Ovary (tissue), 9 donors: ENCODE data around the gene AFF3. TPM values are rescaled to one million over a fixed set of nuclear protein-coding genes. Genes with fewer than 3 reads are reported as not detected.

ENCODE experiments used
- DNase-seq, 5 donors: peaks; one replicate each; pipeline ENCODE4 v3.0.0-alpha.2; 2019 to 2020
- H3K27ac ChIP-seq, 2 donors: fragments of 200-600 bp; one replicate each; pipeline versions ENCODE4 v1.5.1 to v1.8.0; 2019 to 2022
- H3K27me3 ChIP-seq: fragments of 200-600 bp; one replicate; pipeline ENCODE4 v1.8.0; 2022
- H3K36me3 ChIP-seq: fragments of 200-600 bp; sonication (generic); one replicate; pipeline ENCODE4 v1.5.1; 2019
- H3K4me1 ChIP-seq: one replicate; pipeline ENCODE4 v1.8.1; 2013; ENCODE audit warnings: mild to moderate bottlenecking, moderate library complexity; ENCODE audit not compliant: insufficient read depth
- H3K4me3 ChIP-seq: fragments of 200-600 bp; sonication (generic); one replicate; pipeline ENCODE4 v1.5.1; 2017
- H3K9me3 ChIP-seq, 2 donors: fragments of 200-600 bp in 1 of 2; sonication (generic) in 1 of 2; one replicate each; pipeline versions ENCODE4 v1.5.1 to v1.8.1; 2013 to 2019; ENCODE audit warnings: mild to moderate bottlenecking in 1 of 2, moderate library complexity in 1 of 2
- CTCF ChIP-seq, 3 donors: fragments of 450-650 bp in 2 of 3; fragments of 200-600 bp in 1 of 3; IDR thresholded peaks; one replicate each; pipeline versions ENCODE4 v1.5.1 to v1.8.0; 2016 to 2022; ENCODE audit warnings: antibody characterized with exemption in 3 of 3, mild to moderate bottlenecking in 1 of 3
- EP300 ChIP-seq: sonication (generic); formaldehyde crosslinking; IDR thresholded peaks from one replicate; pipeline ENCODE4 v1.6.1; 2017; ENCODE audit warnings: antibody characterized with exemption
- POLR2A ChIP-seq: fragments of 450-650 bp; IDR thresholded peaks from one replicate; pipeline ENCODE4 v1.6.1; 2017; ENCODE audit warnings: antibody characterized with exemption, mild to moderate bottlenecking, moderate library complexity
- WGBS, 3 donors: extraction: QIAGEN DNeasy Blood & Tissue Kit in 1 of 3; methylation state at CpG; one replicate each; pipeline versions ENCODE4 v1.1.5 to v1.1.7; 2013 to 2017; 5-methylcytosine and 5-hydroxymethylcytosine counted together
- intact Hi-C, 4 donors: fragments of 100-400 bp; cut with DNase I; formaldehyde crosslinking; loops; one replicate each; pipeline versions ENCODE4 v1.11.0 to v1.15.1; 2022 to 2023
- polyA plus RNA-seq, 2 donors: library from polyadenylated mRNA; stranded (reverse); fragments of 200-250 nt in 1 of 2; fragments of 350-450 nt in 1 of 2; fragmentation: Illumina TruSeq in 1 of 2; extraction: RNeasy Lipid Tissue Mini Kit (QIAGEN cat#74804) in 1 of 2; gene quantifications; one replicate each; pipeline ENCODE4 v1.2.3, GENCODE V29; 2013 to 2014
- total RNA-seq, 7 donors: library from RNA; depleted of rRNA in 2 of 7; stranded (reverse); fragments of >200 nt in 2 of 7; fragmentation: NEBNext Ultra II Directional in 3 of 7; extraction: Animal tissue kit (Norgen Biotek cat#: 25700) in 3 of 7; gene quantifications; one replicate each; pipeline versions ENCODE4 v1.1.0 to v1.2.4, GENCODE V29; 2016 to 2023
- donor health status: DM: no; HTN: no; CAD: no; lungs with moderate emphysema.
- donor health status: DM: no; HTN: no; CAD: no.
- donor health status: Bipolar disorder and iron deficiency.
- donor health status: DM: yes; HTN: yes; CAD: no.
- donor health status: DM: no; HTN: no; CAD: no.
- donor health status: DM: yes; HTN: yes; CAD: no.

AFF3 gene
- total and polyA plus RNA-seq, 9 donors, result 5.9 to 40.8 (median 25.7) TPM

GRCh38 chr2:100066246-100066645 is 76.1 kb downstream of the AFF3 start:
- Histone ChIP-seq H3K4me1 (peaks cover 3% of the 10 kb centered on the region), H3K27ac (no peak overlapping the region), H3K4me3 (no peak overlapping the region), H3K9me3 (no peaks in the 10 kb centered on the region), H3K27me3 (no peaks in the 10 kb centered on the region), H3K36me3 (no peaks in the 10 kb centered on the region)
- intact Hi-C loops, result no loop called here
- WGBS, 3 donors, result 71 to 82% (median 77%) methylated on average over 3 of the region's 3 CpGs
- TF ChIP-seq POLR2A (no peak), EP300 (no peak), CTCF (IDR thresholded peaks at IDR 0.05) (no peak)
- DNase-seq, result no peak

DNA sequence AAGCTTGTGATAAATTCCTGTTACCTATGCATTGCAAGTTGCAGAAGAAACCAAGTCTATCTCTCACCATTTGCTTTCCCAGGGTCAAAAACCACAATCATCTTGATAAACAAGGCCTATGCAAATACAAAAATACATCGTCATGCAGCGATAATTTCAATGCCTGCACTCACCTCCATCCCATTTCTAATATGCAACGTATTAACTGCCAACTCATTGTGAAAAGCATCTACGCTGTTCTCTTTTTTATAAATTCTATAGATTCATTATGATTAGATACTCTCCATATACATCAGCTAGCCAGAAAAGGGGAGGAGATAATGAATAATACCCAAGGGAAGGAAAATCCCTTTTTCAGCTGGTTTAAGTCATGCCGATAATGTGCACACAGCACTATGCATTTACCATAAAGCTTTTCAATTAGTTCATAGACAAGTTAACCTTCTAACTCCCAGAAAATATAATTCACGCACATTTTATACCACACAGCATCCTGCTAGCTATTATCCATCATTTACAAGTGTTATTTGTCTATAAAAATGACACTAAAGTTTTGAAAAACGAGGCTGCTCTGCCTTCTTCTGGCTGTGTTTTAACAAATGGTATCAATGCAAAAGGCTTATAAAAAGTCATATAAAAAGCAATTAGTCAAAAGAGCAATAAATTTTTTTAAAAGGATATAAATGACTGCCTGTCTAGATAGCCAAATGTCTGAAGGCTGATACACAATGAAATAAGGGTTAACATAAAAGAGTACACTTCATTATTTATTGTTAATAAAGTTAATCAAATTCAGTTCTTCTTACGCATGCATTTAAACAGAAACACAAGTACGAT is 77.6 kb downstream of the AFF3 start:
- H3K27ac ChIP-seq, result no peak overlapping the region
- H3K4me1 ChIP-seq, result peaks cover 3% of the 10 kb centered on the region
- H3K9me3 ChIP-seq, result no peaks in the 10 kb centered on the region
- H3K27me3 ChIP-seq, result no peaks in the 10 kb centered on the region
- TF ChIP-seq POLR2A (no peak), CTCF (IDR thresholded peaks at IDR 0.05) (no peak), EP300 (no peak)
- H3K4me3 ChIP-seq, result no peak overlapping the region
- no peaks in the 10 kb centered on the region for H3K36me3 ChIP-seq
- intact Hi-C loops, result no loop called here
- WGBS, 3 donors, result 77 to 86% (median 84%) methylated on average over 9 of the region's 9 CpGs
- DNase-seq, result no peak

DNA sequence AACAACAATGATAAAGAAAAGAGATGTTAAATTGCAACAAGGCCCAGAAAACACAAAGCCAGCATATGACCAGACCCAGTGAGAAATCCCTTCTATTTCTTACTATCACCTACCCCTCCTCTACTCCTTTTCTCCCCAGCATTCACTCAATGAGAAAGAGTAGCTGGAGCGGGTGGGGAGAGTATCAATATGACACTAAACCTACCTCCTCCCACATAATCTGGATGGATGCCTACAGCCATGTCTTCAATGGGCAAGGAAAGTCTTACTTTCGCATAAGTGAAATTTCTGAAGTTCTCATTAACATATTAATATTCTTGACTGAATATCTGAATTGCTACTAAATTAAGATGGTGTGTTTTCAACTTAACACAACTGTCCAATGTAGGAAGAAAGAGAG is 78.2 kb downstream of the AFF3 start:
- WGBS, 3 donors, result 95 to 99% (median 96%) methylated on average over 2 of the region's 2 CpGs
- intact Hi-C loops, result no loop called here
- TF ChIP-seq EP300 (no peak), CTCF (IDR thresholded peaks at IDR 0.05) (no peak), POLR2A (no peak)

DNA sequence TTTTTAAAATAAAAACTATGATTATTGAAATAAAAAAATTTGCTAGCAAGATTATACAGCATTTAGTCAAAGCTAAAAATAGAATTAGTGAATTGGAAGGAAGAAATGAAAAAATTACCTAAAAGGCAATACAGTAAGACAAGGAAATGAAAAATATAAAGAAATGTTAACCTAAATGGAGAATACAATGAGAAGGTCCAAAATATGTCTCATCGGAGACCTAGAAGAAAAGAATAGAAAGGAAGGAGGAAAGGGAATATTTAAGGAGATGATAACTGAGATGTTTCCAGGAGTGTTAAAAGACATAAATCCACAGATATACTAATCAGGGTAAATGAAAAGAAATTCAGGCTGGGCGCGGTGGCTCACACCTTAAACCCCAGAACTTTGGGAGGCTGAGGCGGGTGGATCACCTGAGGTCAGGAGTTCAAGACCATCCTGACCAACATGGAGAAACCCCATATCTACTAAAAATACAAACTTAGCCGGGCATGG is 78.9 kb downstream of the AFF3 start:
- Histone ChIP-seq H3K27ac (no peak overlapping the region), H3K9me3 (no peaks in the 10 kb centered on the region), H3K4me1 (peaks cover 3% of the 10 kb centered on the region), H3K27me3 (no peaks in the 10 kb centered on the region), H3K36me3 (no peaks in the 10 kb centered on the region), H3K4me3 (no peak overlapping the region)
- DNase-seq, result no peak
- no peak for TF ChIP-seq EP300
- TF ChIP-seq CTCF (IDR thresholded peaks at IDR 0.05), result no peak
- no peak for TF ChIP-seq POLR2A
- WGBS, 3 donors, result 95 to 100% (median 95%) methylated on average over 5 of the region's 5 CpGs
- intact Hi-C loops, result no loop called here

More for the DNA sequence above, 78.2 kb downstream of the AFF3 start:
- no peak overlapping the region for H3K27ac ChIP-seq
- no peak for DNase-seq
- H3K4me1 ChIP-seq, result peaks cover 3% of the 10 kb centered on the region
- no peaks in the 10 kb centered on the region for H3K9me3 ChIP-seq
- H3K4me3 ChIP-seq, result no peak overlapping the region
- no peaks in the 10 kb centered on the region for H3K36me3 ChIP-seq
- no peaks in the 10 kb centered on the region for H3K27me3 ChIP-seq
